A673 (cell line): ENCODE data around the gene EXOSC7. TPM values are rescaled to one million over a fixed set of nuclear protein-coding genes. Genes with fewer than 3 reads are reported as not detected.

Source experiments
- BruUV-seq: library from RNA; stranded (reverse); fragments of 400-500 nt; replicated peaks from 2 replicates; lab custom pipeline; 2021; lab: Mats Ljungman, UMichigan
- CTCF ChIA-PET: fragments of 300-600 bp; sonication (Branson Sonifier 250); formaldehyde crosslinking; loops from one replicate; lab custom pipeline; 2022; ENCODE audit warnings: antibody characterized with exemption; lab: Charles Lee
- POLR2A ChIA-PET: fragments of 300-600 bp; sonication (Branson Sonifier 250); formaldehyde crosslinking; loops from one replicate; lab custom pipeline; 2022; ENCODE audit warnings: antibody characterized with exemption; ENCODE audit not compliant: low non-redundant PET; lab: Charles Lee
- DNase-seq: peaks from one replicate; pipeline ENCODE4 v3.0.0-alpha.2; 2015; ENCODE audit warnings: low spot score
- H3K27ac ChIP-seq: fragments of 200-600 bp; sonication (generic); 2 replicates; pipeline ENCODE4 v1.5.1; 2016; ENCODE audit warnings: mixed run types, low read depth, mild to moderate bottlenecking, mixed read lengths, antibody characterized with exemption, low read length; ENCODE audit not compliant: poor library complexity, severe bottlenecking
- H3K27me3 ChIP-seq: fragments of 200-600 bp; sonication (generic); replicated peaks from 2 replicates; pipeline ENCODE4 v1.6.1; 2017; ENCODE audit warnings: mixed run types, low read depth, mild to moderate bottlenecking, mixed read lengths, antibody characterized with exemption, low read length; ENCODE audit not compliant: insufficient read depth, poor library complexity
- H3K36me3 ChIP-seq: fragments of 200-600 bp; sonication (generic); 2 replicates; pipeline ENCODE4 v1.6.1; 2016; ENCODE audit warnings: mixed run types, mild to moderate bottlenecking, mixed read lengths, antibody characterized with exemption, low read length; ENCODE audit not compliant: insufficient read depth, poor library complexity, severe bottlenecking
- H3K4me1 ChIP-seq: fragments of 200-600 bp; sonication (generic); 2 replicates; pipeline ENCODE4 v1.6.1; 2017; ENCODE audit warnings: mixed run types, mild to moderate bottlenecking, mixed read lengths, antibody characterized with exemption, low read length; ENCODE audit not compliant: insufficient read depth, poor library complexity, severe bottlenecking
- H3K4me3 ChIP-seq: fragments of 200-600 bp; sonication (generic); 2 replicates; pipeline ENCODE4 v1.5.1; 2016; ENCODE audit warnings: low read depth, mixed run types, mild to moderate bottlenecking, mixed read lengths, low read length; ENCODE audit not compliant: poor library complexity, severe bottlenecking
- H3K9me3 ChIP-seq: fragments of 200-600 bp; sonication (generic); 2 replicates; pipeline ENCODE4 v1.6.1; 2016; ENCODE audit warnings: mixed run types, low read depth, mild to moderate bottlenecking, mixed read lengths, antibody characterized with exemption, low read length; ENCODE audit not compliant: poor library complexity, severe bottlenecking
- EZH2 ChIP-seq: fragments of 200-600 bp; sonication (generic); IDR thresholded peaks from 2 replicates; pipeline ENCODE4 v1.6.1; 2017; ENCODE audit warnings: borderline replicate concordance, low read depth, mild to moderate bottlenecking, mixed read lengths, antibody characterized with exemption, low read length; ENCODE audit not compliant: poor library complexity, severe bottlenecking
- intact Hi-C: fragments of 100-400 bp; cut with micrococcal nuclease; formaldehyde crosslinking; loops from one replicate; pipeline ENCODE4 v1.10.0; 2022; ENCODE audit not compliant: unreplicated experiment
- total RNA-seq: library from RNA; stranded (reverse); gene quantifications from 2 replicates; pipeline ENCODE4 v1.2.3, GENCODE V29; 2021
- TF ChIP-seq, protein P1 (sequence below): fragments of 300-800, 200-600 bp; sonication (generic); conservative IDR thresholded peaks from 2 replicates; pipeline ENCODE4 v1.5.1; 2017; ENCODE audit warnings: low read depth, mild to moderate bottlenecking, antibody characterized with exemption, low read length, moderate library complexity, mixed read lengths

Gene EXOSC7
- total RNA-seq, 1 experiment from 2014 or later, result 47.4 TPM

DNA sequence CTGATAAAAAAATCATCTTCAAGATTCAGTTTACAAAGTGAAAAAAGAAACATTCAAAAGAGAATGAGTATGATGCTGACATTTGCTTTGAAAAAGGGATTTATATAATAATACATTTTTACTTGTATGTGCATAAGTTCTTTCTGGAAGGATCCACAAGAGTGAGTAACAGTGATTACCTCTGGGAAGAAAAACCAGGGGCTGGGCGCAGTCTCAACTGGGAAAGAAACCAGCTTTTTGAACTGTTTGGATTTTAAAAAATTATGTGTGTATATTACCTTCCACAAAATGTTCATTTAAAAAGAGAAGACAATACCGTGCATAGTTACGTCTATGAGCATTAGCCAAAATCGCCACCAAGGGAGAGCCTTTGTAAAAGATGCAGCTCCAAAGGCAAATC, 51.4 kb downstream of the EXOSC7 start:
- intact Hi-C loops, result no loop called here

DNA sequence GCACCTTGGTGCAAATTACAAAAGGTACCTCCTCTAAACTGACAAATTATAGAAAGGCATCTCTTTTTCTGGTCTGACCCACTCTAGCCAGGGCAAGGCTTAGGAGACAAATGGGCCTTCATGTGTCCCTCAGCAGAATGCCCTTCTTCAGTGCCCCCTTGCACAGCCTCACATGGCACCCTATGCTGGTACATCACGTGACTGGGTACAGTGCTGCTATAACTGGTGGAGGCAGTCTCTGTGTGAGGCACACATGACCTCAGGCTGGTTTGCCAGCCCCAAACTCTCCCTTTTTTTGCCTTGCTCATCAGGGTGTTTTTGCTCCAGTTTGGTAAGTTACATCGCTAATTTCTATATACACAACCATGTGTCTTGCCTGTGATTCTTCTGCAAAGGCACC, 53.2 kb downstream of the EXOSC7 start:
- ChIA-PET POLR2A (no interaction called here), CTCF (no interaction called here)
- no peaks in the 10 kb centered on the region for H3K36me3 ChIP-seq
- H3K9me3 ChIP-seq, result no peaks in the 10 kb centered on the region
- no peaks in the 10 kb centered on the region for H3K4me1 ChIP-seq
- TF ChIP-seq, protein P1, sequence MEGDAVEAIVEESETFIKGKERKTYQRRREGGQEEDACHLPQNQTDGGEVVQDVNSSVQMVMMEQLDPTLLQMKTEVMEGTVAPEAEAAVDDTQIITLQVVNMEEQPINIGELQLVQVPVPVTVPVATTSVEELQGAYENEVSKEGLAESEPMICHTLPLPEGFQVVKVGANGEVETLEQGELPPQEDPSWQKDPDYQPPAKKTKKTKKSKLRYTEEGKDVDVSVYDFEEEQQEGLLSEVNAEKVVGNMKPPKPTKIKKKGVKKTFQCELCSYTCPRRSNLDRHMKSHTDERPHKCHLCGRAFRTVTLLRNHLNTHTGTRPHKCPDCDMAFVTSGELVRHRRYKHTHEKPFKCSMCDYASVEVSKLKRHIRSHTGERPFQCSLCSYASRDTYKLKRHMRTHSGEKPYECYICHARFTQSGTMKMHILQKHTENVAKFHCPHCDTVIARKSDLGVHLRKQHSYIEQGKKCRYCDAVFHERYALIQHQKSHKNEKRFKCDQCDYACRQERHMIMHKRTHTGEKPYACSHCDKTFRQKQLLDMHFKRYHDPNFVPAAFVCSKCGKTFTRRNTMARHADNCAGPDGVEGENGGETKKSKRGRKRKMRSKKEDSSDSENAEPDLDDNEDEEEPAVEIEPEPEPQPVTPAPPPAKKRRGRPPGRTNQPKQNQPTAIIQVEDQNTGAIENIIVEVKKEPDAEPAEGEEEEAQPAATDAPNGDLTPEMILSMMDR, result no peak
- no peak for DNase-seq
- no peak overlapping the region for H3K4me3 ChIP-seq
- intact Hi-C loops, result no loop called here
- H3K27ac ChIP-seq, result no peak overlapping the region
- BruUV-seq, result no TSS peak
- H3K27me3 ChIP-seq, result no peaks in the 10 kb centered on the region

More for the DNA sequence above, 51.4 kb downstream of the EXOSC7 start:
- Histone ChIP-seq H3K4me1 (no peaks in the 10 kb centered on the region), H3K9me3 (no peaks in the 10 kb centered on the region), H3K36me3 (no peaks in the 10 kb centered on the region), H3K4me3 (no peak overlapping the region), H3K27me3 (no peaks in the 10 kb centered on the region), H3K27ac (no peak overlapping the region)
- BruUV-seq, result no TSS peak
- CTCF ChIA-PET, result no interaction called here
- no peak for TF ChIP-seq EZH2
- TF ChIP-seq, protein P1, result no peak
- no peak for DNase-seq
- POLR2A ChIA-PET, result no interaction called here

DNA sequence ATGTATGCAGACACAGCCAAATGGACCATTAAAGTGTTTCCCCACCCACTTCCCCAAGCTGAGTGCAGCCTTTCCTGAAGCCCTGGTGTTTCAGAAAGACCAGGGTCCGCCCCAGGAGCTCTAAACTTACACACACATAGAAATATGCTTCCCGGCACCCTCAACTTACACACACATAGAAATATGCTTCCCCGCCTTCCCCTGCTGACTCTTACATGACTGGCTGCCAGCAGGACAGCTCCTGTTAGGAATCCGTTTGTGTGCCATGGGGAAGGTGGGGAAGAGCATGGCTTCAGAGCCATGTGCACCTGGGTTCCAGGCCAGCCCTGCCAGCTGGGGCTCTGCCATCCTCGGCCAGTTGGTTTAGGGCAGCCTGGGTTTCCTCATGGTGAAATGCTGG, 53.6 kb downstream of the EXOSC7 start:
- Histone ChIP-seq H3K4me3 (no peak overlapping the region), H3K4me1 (no peaks in the 10 kb centered on the region), H3K27me3 (no peaks in the 10 kb centered on the region), H3K9me3 (no peaks in the 10 kb centered on the region), H3K27ac (no peak overlapping the region), H3K36me3 (no peaks in the 10 kb centered on the region)
- BruUV-seq, result no TSS peak
- CTCF ChIA-PET, result no interaction called here
- intact Hi-C loops, result loop anchor here (10.0 kb wide), 1 partner anchor 1175 kb away; the partner anchor contains the start of gene CCR1
- DNase-seq, result no peak
- no peak for TF ChIP-seq EZH2
- TF ChIP-seq, protein P1, result no peak
- POLR2A ChIA-PET, result no interaction called here
